HepG2 (cell line): ENCODE measurements around the gene TNNI2. TPM values are rescaled to one million over a fixed set of nuclear protein-coding genes. Genes with fewer than 3 reads are reported as not detected.
A peak's percentile ranks its signal among the peaks of the same experiment; 100 is the strongest.

ENCODE experiments used
- CCAR2 ChIP-seq: fragments of 200-400 bp; formaldehyde crosslinking; optimal IDR thresholded peaks from 2 replicates; pipeline ENCODE3; 2018; ENCODE audit warnings: low read depth, mild to moderate bottlenecking, low read length, moderate library complexity
- FUBP1 ChIP-seq: sonication (generic); formaldehyde crosslinking; IDR thresholded peaks from 2 replicates; pipeline ENCODE4 v1.5.1; 2020; ENCODE audit warnings: missing genetic modification reagents, mild to moderate bottlenecking, borderline replicate concordance
- GATAD2A ChIP-seq: IDR thresholded peaks from 2 replicates; pipeline ENCODE4 v1.6.1; 2016
- KDM3A ChIP-seq: IDR thresholded peaks from 2 replicates; pipeline ENCODE4 v1.6.1; 2018; ENCODE audit warnings: low read depth, missing compliant biosample characterization
- MLXIP ChIP-seq: sonication (generic); formaldehyde crosslinking; IDR thresholded peaks from 2 replicates; pipeline ENCODE4 v1.9.0; 2021; ENCODE audit warnings: missing genetic modification reagents, borderline replicate concordance
- POLR2AphosphoS2 ChIP-seq: IDR thresholded peaks from 2 replicates; pipeline ENCODE4 v1.6.1; 2011; ENCODE audit warnings: low read depth, low read length, improper control_type of control experiment
- RARA ChIP-seq: IDR thresholded peaks from 2 replicates; pipeline ENCODE4 v1.6.1; 2016; ENCODE audit warnings: missing genetic modification reagents, missing compliant biosample characterization
- THAP9 ChIP-seq: sonication (generic); formaldehyde crosslinking; IDR thresholded peaks from 2 replicates; pipeline ENCODE4; 2020; ENCODE audit warnings: missing genetic modification reagents, mild to moderate bottlenecking, borderline replicate concordance
- UBTF ChIP-seq: sonication (generic); formaldehyde crosslinking; IDR thresholded peaks from 2 replicates; pipeline ENCODE4 v1.4.0; 2020; ENCODE audit warnings: mild to moderate bottlenecking, missing genetic modification reagents
- ZBTB4 ChIP-seq: sonication (generic); formaldehyde crosslinking; IDR thresholded peaks from 2 replicates; pipeline ENCODE4 v1.4.0; 2020; ENCODE audit warnings: missing genetic modification reagents, mild to moderate bottlenecking, borderline replicate concordance
- ZFP41 ChIP-seq: sonication (generic); formaldehyde crosslinking; IDR thresholded peaks from 2 replicates; pipeline ENCODE4 v1.4.0; 2020; ENCODE audit warnings: mild to moderate bottlenecking, missing genetic modification reagents, borderline replicate concordance
- ZNF30 ChIP-seq: sonication (generic); formaldehyde crosslinking; IDR thresholded peaks from 2 replicates; pipeline ENCODE4 v1.5.0; 2020; ENCODE audit warnings: mild to moderate bottlenecking, missing genetic modification reagents
- ZSCAN21 ChIP-seq: sonication (generic); formaldehyde crosslinking; IDR thresholded peaks from 2 replicates; pipeline ENCODE4 v1.8.0; 2022; ENCODE audit warnings: mild to moderate bottlenecking, missing genetic modification reagents, moderate library complexity, borderline replicate concordance
- polyA plus RNA-seq, 8 experiments: library from polyadenylated mRNA; depleted of rRNA in 3 of 8; stranded (reverse) in 7 of 8; unstranded in 1 of 8; fragments of >200 nt; fragmentation: Illumina TruSeq in 4 of 8; extraction: Trizol in 4 of 8; gene quantifications; 2 replicates each; pipeline versions ENCODE4 v1.2.1 to v1.2.3, GENCODE V29; 2011 to 2016; ENCODE audit warnings: low read depth in 4 of 8, missing spikeins in 1 of 8, mixed read lengths in 1 of 8; ENCODE audit not compliant: insufficient read depth in 1 of 8
- total RNA-seq, 5 experiments: library from RNA; depleted of rRNA; stranded (reverse); fragments of >200 nt; fragmentation: Illumina TruSeq; extraction: Trizol; gene quantifications; 2 replicates each; pipeline ENCODE4 v1.2.3, GENCODE V29; 2016; ENCODE audit warnings: low read depth in 1 of 5

Gene TNNI2
- total and polyA plus RNA-seq, 2 of the 13 experiments (the other 11 are each of a cell fraction or from before 2014, with no cell fraction given), result 7.2 to 12.0 TPM

GRCh38 chr11:1830322-1831223 lies 8.2 kb upstream of the TNNI2 start (continued):
- peak; percentile 94 for TF ChIP-seq UBTF (CRISPR knock-in tag)
- TF ChIP-seq POLR2AphosphoS2, result no peak
- no peak for TF ChIP-seq CCAR2
- no peak for TF ChIP-seq FUBP1
- TF ChIP-seq GATAD2A (CRISPR knock-in tag), result peak; percentile 69
- no peak for TF ChIP-seq KDM3A (CRISPR knock-in tag)
- no peak for TF ChIP-seq ZFP41 (CRISPR knock-in tag)
- no peak for TF ChIP-seq ZNF30 (CRISPR knock-in tag)
- peak; percentile 76; the same call in 1 of the 2 replicates for TF ChIP-seq THAP9 (CRISPR knock-in tag)
- TF ChIP-seq ZBTB4 (CRISPR knock-in tag), result peak; percentile 66; the same call in 1 of the 2 replicates
- TF ChIP-seq RARA (CRISPR knock-in tag), result peak; percentile 54
- peak; percentile 90 for TF ChIP-seq ZSCAN21 (CRISPR knock-in tag)
- peak; percentile 49 for TF ChIP-seq MLXIP (CRISPR knock-in tag)
